ENCODE data around the gene BMP6. TPM values are rescaled to one million over a fixed set of nuclear protein-coding genes. Genes with fewer than 3 reads are reported as not detected.

Gene BMP6
- total RNA-seq, 4 donors from 2014 or later, result 0.57 to 2.9 (median 1.1) TPM

GRCh38 chr6:7879980-7880717, 154.2 kb downstream of the BMP6 start:
- Histone ChIP-seq H3K4me3 (no peak overlapping the region), H3K27me3 (no peaks in the 10 kb centered on the region), H3K36me3 (peaks cover 17 to 58% (median 31%) of the 10 kb centered on the region in 3 donors), H3K9me3 (no peaks in the 10 kb centered on the region), H3K4me1 (peaks cover 0 to 14% (median 9%) of the 10 kb centered on the region in 3 donors), H3K27ac (no peak overlapping the region)
- intact Hi-C loops (cut with DNase I), result no loop called here
- DNase-seq, result no peak
- WGBS, 2 donors, result 84 to 91% methylated on average over 13 of the region's 13 CpGs
- TF ChIP-seq CTCF (IDR thresholded peaks at IDR 0.05), result no peak
- TF ChIP-seq POLR2A (IDR thresholded peaks at IDR 0.05), result no peak

- no peak overlapping the region for H3K4me3 ChIP-seq
- TF ChIP-seq POLR2A (IDR thresholded peaks at IDR 0.05) (no peak), CTCF (IDR thresholded peaks at IDR 0.05) (no peak)
- peaks cover 0 to 14% (median 9%) of the 10 kb centered on the region in 3 donors for H3K4me1 ChIP-seq
- no peaks in the 10 kb centered on the region for H3K27me3 ChIP-seq
- intact Hi-C loops (cut with DNase I), result no loop called here
- no peaks in the 10 kb centered on the region for H3K9me3 ChIP-seq
- peaks cover 19 to 63% (median 31%) of the 10 kb centered on the region in 3 donors for H3K36me3 ChIP-seq
- 92 to 94% methylated on average over 9 of the region's 9 CpGs for WGBS, 2 donors
- DNase-seq, result no peak
- H3K27ac ChIP-seq, result no peak overlapping the region
Measured at GRCh38 chr6:7880718-7881107, 154.8 kb downstream of the BMP6 start.

- Histone ChIP-seq H3K9me3 (no peaks in the 10 kb centered on the region), H3K27me3 (no peaks in the 10 kb centered on the region), H3K4me1 (peaks cover 0 to 14% (median 9%) of the 10 kb centered on the region in 3 donors), H3K4me3 (no peak overlapping the region), H3K36me3 (peaks cover 19 to 75% (median 39%) of the 10 kb centered on the region in 3 donors), H3K27ac (peak overlapping the region in 1 of 4 donors; percentile 28)
- WGBS, 2 donors, result 59 to 79% methylated on average over 6 to 8 of the region's 8 CpGs
- no peak for TF ChIP-seq POLR2A (IDR thresholded peaks at IDR 0.05)
- no peak for TF ChIP-seq CTCF (IDR thresholded peaks at IDR 0.05)
- DNase-seq, result no peak
- intact Hi-C loops (cut with DNase I), result no loop called here
Measured at GRCh38 chr6:7881765-7882500, 156.0 kb downstream of the BMP6 start.

GRCh38 chr6:7882505-7883257, 156.8 kb downstream of the BMP6 start:
- intact Hi-C loops (cut with DNase I), result no loop called here
- H3K27ac ChIP-seq, result peak overlapping the region in 1 of 4 donors; percentile 28
- DNase-seq, result no peak
- peaks cover 20 to 83% (median 47%) of the 10 kb centered on the region in 3 donors for H3K36me3 ChIP-seq
- WGBS, 2 donors, result 88 to 89% methylated on average over 17 to 19 of the region's 19 CpGs
- H3K4me1 ChIP-seq, result peaks cover 0 to 11% (median 5%) of the 10 kb centered on the region in 3 donors
- H3K27me3 ChIP-seq, result no peaks in the 10 kb centered on the region
- TF ChIP-seq POLR2A (IDR thresholded peaks at IDR 0.05), result no peak
- TF ChIP-seq CTCF (IDR thresholded peaks at IDR 0.05), result no peak
- H3K9me3 ChIP-seq, result no peaks in the 10 kb centered on the region
- no peak overlapping the region for H3K4me3 ChIP-seq

All from esophagus squamous epithelium (tissue), 5 donors.